Myocyte (in vitro differentiated cells): ENCODE data around the gene DHFR2. TPM values are rescaled to one million over a fixed set of nuclear protein-coding genes. Genes with fewer than 3 reads are reported as not detected.
A peak's percentile ranks its signal among the peaks of the same experiment; 100 is the strongest.
"Not testable (repeated sequence)": the region's sequence is repeated elsewhere in the genome, so short reads cannot be mapped to it uniquely, and the experiment has no call there.

Source experiments
- DNase-seq: peaks from one replicate; pipeline ENCODE4 v3.0.0-alpha.2; 2012; ENCODE audit warnings: low read depth
- total RNA-seq: library from RNA; depleted of rRNA; stranded (reverse); fragments of >200 nt; gene quantifications from 2 replicates; pipeline ENCODE4 v1.2.3, GENCODE V29; 2014

Gene DHFR2
- total RNA-seq, 1 donor from 2014 or later, result 3.9 TPM

- no peak for DNase-seq
These were observed 3.2 kb upstream of the DHFR2 start for GRCh38 chr3:94065819-94066480.

GRCh38 chr3:94065122-94065521, 2.4 kb upstream of the DHFR2 start:
- no peak for DNase-seq

- DNase-seq, result no peak
These were observed 1.6 kb upstream of the DHFR2 start for GRCh38 chr3:94064243-94064860.

- no peak for DNase-seq
These were observed 892 bp upstream of the DHFR2 start for GRCh38 chr3:94063496-94064119.

- no peak for DNase-seq
These were observed 1.4 kb downstream of the DHFR2 start for GRCh38 chr3:94061297-94061696.

- no peak for DNase-seq
These were observed 12.2 kb downstream of the DHFR2 start for GRCh38 chr3:94050546-94050945.

- no peak for DNase-seq
These were observed 13.4 kb downstream of the DHFR2 start for GRCh38 chr3:94049267-94049666.

GRCh38 chr3:94046533-94046932, 16.2 kb downstream of the DHFR2 start:
- no peak for DNase-seq

GRCh38 chr3:94044100-94044936, 18.4 kb downstream of the DHFR2 start:
- not testable (repeated sequence) for DNase-seq

- no peak for DNase-seq
These were observed 19.4 kb downstream of the DHFR2 start for GRCh38 chr3:94043285-94043684.

- peak; percentile 38 for DNase-seq
These were observed 25.7 kb downstream of the DHFR2 start for GRCh38 chr3:94036909-94037507.

GRCh38 chr3:94028093-94028837, 34.5 kb downstream of the DHFR2 start, which contains the start of gene STX19:
TSS of gene STX19 (minus strand) at chr3:94028597. CDS start at chr3:94015269, 13,328 bp downstream.
- DNase-seq, result no peak

- DNase-seq, result no peak
These were observed 36.1 kb downstream of the DHFR2 start for GRCh38 chr3:94026623-94027022.

GRCh38 chr3:94024385-94024784, 38.3 kb downstream of the DHFR2 start:
- peak; percentile 18 for DNase-seq

GRCh38 chr3:94020293-94020692, 42.4 kb downstream of the DHFR2 start:
- DNase-seq, result no peak

GRCh38 chr3:94019659-94020058, 43.1 kb downstream of the DHFR2 start:
- DNase-seq, result no peak

- no peak for DNase-seq
These were observed 47.7 kb downstream of the DHFR2 start for GRCh38 chr3:94015025-94015424.

GRCh38 chr3:94012185-94012584, 50.5 kb downstream of the DHFR2 start:
- DNase-seq, result no peak

- DNase-seq, result no peak
These were observed 51.4 kb downstream of the DHFR2 start for GRCh38 chr3:94011233-94011711.

GRCh38 chr3:94009608-94010007, 53.1 kb downstream of the DHFR2 start:
- no peak for DNase-seq
